ENCODE measurements around the gene GJD4. TPM values are rescaled to one million over a fixed set of nuclear protein-coding genes. Genes with fewer than 3 reads are reported as not detected.

The GJD4 gene
- total and polyA plus RNA-seq, 10 of the 15 experiments (the other 5 are each of a cell fraction or from before 2014, with no cell fraction given), result not detected

- no peak overlapping the region for H3K9ac ChIP-seq (ENCODE audit: control insufficient read depth, insufficient read depth, low read length)
- H3K4me3 ChIP-seq, result no peak overlapping the region
- ChIA-PET SMC1A (ENCODE audit: uncharacterized antibody, unreplicated experiment) (interaction anchor here (0.7 to 3.7 kb wide), 19 partner anchors 12 to 1860 kb away, joined by 3 to 33 read pairs (median 3); no protein-coding TSS in a partner anchor), CTCF (interaction anchor here (0.7 to 5.4 kb wide), 25 partner anchors 9 to 1860 kb away, joined by 3 to 59 read pairs (median 4); no protein-coding TSS in a partner anchor), RAD21 (ENCODE audit: unreplicated experiment) (interaction anchor here (0.7 to 2.1 kb wide), 6 partner anchors 138 to 1245 kb away, joined by 3 to 15 read pairs (median 3); no protein-coding TSS in a partner anchor), POLR2A (no interaction called here)
- in situ Hi-C loops (cut with MboI) (no loop called here), intact Hi-C loops (cut with micrococcal nuclease; ENCODE audit: unreplicated experiment) (loop anchor here (2.0 to 10.0 kb wide), 2 partner anchors 1139 to 1245 kb away; no protein-coding TSS in a partner anchor)
- H3K79me2 ChIP-seq (ENCODE audit: control insufficient read depth, insufficient read depth, low read length), result no peaks in the 10 kb centered on the region
- 9% methylated on average over 6 of the region's 6 CpGs for WGBS (ENCODE audit: insufficient coverage, insufficient replicate concordance, low lambda C conversion rate, missing lambda C conversion rate)
- no peak overlapping the region for H3K4me2 ChIP-seq (ENCODE audit: control insufficient read depth, insufficient read depth)
- no peaks in the 10 kb centered on the region for H3K36me3 ChIP-seq (ENCODE audit: control insufficient read depth in 2 of 2, insufficient read depth in 2 of 2, low read length in 1 of 2)
- TF ChIP-seq RAD21 (IDR thresholded peaks at IDR 0.05; ENCODE audit: insufficient read depth, low read depth, low read length) (peak; percentile 96), ZNF24 (IDR thresholded peaks at IDR 0.05) (peak; percentile 100), ATF2 (IDR thresholded peaks at IDR 0.05; ENCODE audit: low read length) (no peak), RELA (IDR thresholded peaks at IDR 0.05; ENCODE audit: borderline replicate concordance, partially characterized antibody) (peak; percentile 34), RCOR1 (conservative IDR thresholded peaks at IDR 0.05; ENCODE audit: low read depth, low read length) (no peak), MAX (IDR thresholded peaks at IDR 0.05; ENCODE audit: low read depth, low read length) (no peak), SMC3 (IDR thresholded peaks at IDR 0.05; ENCODE audit: borderline replicate concordance, low read length) (peak; percentile 90), CTCF (IDR thresholded peaks at IDR 0.05 in 2 of 3, conservative IDR thresholded peaks at IDR 0.05 in 1 of 3; ENCODE audit: control insufficient read depth in 2 of 3, extremely low read depth in 1 of 3, insufficient read depth in 1 of 3, low read depth in 3 of 3, low read length in 3 of 3) (peak; percentile 75 to 85 (median 81)), RB1 (IDR thresholded peaks at IDR 0.05; ENCODE audit: borderline replicate concordance) (peak; percentile 63; the same call in 1 of the 2 replicates), NR2C1 (IDR thresholded peaks at IDR 0.05) (no peak), TAF1 (IDR thresholded peaks at IDR 0.05; ENCODE audit: borderline replicate concordance, low read depth, low read length) (no peak), RUNX3 (IDR thresholded peaks at IDR 0.05; ENCODE audit: low read length) (no peak), IRF4 (IDR thresholded peaks at IDR 0.05; ENCODE audit: low read depth, low read length) (peak; percentile 61; the same call in 1 of the 2 replicates), IKZF2 (IDR thresholded peaks at IDR 0.05) (no peak)
- no peaks in the 10 kb centered on the region; the same call in 2 of the 3 replicates for H3K9me3 ChIP-seq (replicated peaks; ENCODE audit: control insufficient read depth, insufficient read depth, low read length)
- H4K20me1 ChIP-seq (ENCODE audit: control insufficient read depth, insufficient read depth), result no peaks in the 10 kb centered on the region
- no peaks in the 10 kb centered on the region for H3K4me1 ChIP-seq (ENCODE audit: control insufficient read depth, insufficient read depth, low read length)
- FAIRE-seq (peak; percentile 75), ATAC-seq (peak; percentile 92), DNase-seq (ENCODE audit: low read depth, low spot score) (peak; percentile 20)
- BruUV-seq (replicated peaks), result no TSS peak
- no peak overlapping the region for H3K27ac ChIP-seq (ENCODE audit: control insufficient read depth, insufficient read depth)
- H2AFZ ChIP-seq (ENCODE audit: control insufficient read depth, low read depth, low read length), result no peak overlapping the region
- H3K27me3 ChIP-seq (replicated peaks in 1 of 2; ENCODE audit: control insufficient read depth in 2 of 2, insufficient read depth in 2 of 2, low read length in 1 of 2), result peaks cover 0 to 5% of the 10 kb centered on the region in 2 experiments; a peak in 3 of 4 replicates
Observed at GRCh38 chr10:35635576-35635975, 30.4 kb downstream of the GJD4 start.
